ENCODE data around the gene MGAT3.

The MGAT3 gene

DNA sequence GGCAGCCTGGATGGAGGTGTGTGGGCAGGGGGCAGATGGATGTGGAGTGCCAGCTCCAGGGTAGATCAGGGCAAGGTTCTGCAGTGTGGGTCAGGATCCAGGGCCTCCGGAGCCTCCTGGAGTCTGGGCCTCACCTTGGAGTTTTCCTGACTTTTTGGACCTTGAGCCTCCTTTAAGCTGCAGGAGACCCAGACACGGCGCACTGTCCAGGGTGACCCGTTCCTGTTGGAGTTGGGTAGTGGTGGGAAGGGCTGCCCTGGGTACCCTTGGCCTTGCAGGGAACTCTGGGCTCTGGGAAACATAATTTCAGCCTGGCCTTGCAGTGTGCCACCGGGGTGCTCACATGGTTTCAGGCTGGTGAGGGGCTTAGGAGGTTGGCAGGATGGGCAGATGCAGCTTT lies 17.0 kb downstream of the MGAT3 start:
- DNase-seq = no peak

DNA sequence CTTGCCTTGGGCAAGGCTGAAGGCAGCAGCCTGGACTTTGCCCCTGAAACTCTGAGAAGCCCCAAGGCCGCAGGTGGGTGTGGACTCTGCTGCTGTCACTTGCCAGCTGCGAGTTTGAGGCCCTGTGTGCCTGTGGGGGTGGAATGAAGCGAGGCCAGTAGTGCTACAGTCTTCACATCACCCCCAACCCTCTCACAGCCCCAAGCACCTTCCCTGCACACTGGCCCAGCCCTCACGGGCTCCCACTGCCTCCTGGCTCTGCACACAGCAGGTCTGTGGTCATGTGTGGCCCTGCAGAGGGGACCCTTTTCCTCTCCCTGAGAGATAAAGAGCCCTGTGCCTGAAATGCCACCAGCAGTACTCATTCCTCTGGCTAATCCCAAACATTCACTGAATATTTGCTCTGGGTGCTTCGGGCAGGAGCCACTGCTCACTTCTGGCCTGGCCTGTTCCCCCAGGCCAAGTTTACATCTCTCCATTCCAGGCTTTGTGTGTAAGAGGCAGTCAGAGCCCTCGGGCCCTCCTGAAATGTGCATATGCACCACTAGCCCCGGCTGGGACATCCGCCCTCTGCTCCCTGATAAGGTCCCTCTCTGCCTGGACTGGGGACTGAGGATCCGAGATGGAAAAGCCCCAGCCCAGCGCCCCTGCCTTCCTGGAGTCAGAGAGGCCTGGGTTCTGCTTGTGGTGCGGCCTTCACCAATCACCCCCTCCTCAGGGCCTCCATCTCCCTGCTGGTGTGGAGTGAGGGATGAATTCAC lies 17.7 kb downstream of the MGAT3 start:
- no peak for DNase-seq

DNA sequence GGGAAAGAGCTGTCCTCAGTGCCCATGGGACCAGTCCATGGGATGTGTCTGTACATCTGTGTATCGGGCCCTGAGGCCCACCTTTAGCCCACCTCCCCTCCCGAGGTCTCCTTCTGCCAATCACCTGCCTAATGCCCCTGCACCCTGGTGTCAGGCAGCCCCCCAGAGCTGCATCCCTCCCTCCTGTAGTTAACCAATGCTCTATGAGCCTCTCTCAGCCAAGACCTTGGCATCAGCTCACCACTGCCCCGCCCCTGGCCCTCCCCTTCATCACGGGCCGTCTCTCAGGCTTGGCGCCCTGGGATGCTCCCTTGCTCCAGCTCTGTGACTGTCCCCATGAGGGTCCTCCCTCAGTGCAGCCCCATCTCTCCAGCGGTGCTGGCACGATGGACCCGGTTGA lies 18.5 kb downstream of the MGAT3 start:
- no peak for DNase-seq

DNA sequence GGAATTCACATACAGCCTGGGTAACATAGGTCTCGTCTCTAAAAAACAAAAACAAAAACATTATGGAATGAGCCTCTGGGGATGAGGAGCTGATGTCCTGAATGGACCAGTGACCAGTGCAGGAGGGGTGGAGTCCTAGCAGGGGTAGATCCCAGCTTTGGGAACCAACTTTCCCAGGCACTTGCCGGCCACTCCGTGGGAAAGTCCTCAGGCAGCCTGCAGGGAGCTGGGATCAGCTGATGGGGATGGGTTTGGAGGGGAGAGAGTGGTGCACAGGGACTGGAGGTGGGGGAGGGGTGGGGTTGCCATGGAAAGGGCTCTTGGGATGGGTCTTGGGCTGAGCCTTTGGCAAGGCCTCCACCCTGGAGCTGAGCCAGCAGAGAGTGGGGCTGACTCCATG lies 19.1 kb downstream of the MGAT3 start:
- no peak for DNase-seq

DNA sequence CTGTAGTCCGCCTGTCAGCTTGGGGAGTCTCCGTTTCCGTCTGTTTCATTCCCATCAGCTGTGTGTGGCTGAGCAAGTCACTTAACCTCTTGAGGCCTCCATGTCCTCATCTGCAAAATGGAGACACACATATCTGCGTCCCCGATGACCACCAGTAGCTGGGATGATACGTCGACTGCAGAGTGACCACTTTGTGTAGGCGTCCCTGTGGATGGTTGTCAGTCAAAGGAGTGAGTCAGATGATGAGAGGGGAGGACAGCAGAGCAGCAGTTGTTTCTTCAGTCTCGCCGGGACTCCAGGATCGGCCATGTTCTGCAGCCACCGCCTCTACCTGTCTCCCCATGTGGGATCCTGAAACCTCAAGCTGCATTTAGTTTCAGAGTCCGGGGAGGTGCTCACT lies 19.9 kb downstream of the MGAT3 start:
- no peak for DNase-seq

DNA sequence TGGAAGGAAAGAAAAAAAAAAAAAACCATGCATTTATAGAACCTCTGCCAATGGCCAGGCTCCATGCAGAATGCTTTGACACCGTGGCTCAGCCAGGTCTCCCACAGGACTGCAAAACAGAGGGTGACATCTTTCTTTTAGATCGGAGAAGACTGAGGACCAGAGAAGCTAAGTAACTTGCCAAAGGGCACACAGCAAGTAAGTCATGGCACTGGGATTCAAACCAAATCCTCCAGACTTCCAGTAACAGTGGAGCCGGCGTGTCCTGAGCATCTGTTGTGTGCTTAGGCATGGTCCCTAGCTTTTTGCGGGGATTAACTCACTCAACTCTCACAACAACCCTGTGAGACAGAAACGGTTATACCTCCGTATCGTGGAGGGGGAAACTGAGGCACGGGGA lies 20.7 kb downstream of the MGAT3 start:
- no peak for DNase-seq

DNA sequence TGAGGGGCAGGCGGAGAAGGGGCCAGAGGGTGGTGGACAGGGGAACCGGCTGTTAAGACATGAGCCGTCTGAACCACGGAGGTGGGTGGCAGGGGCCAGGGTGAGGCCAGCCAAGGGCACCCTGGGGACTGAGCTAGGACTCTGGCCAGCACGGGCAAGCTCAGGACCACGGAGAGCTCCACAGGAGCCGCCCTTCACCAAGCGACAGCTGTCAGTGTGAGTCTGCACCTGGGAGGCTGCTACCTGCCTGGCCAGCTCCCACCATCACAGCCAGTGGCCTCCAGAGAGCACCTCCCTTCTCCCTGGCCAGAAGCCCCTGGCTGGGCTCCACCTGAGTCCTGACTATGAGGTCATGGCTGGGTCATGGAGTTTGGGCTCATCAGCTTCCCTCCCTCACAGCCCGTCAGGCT lies 21.6 kb downstream of the MGAT3 start:
- no peak for DNase-seq

DNA sequence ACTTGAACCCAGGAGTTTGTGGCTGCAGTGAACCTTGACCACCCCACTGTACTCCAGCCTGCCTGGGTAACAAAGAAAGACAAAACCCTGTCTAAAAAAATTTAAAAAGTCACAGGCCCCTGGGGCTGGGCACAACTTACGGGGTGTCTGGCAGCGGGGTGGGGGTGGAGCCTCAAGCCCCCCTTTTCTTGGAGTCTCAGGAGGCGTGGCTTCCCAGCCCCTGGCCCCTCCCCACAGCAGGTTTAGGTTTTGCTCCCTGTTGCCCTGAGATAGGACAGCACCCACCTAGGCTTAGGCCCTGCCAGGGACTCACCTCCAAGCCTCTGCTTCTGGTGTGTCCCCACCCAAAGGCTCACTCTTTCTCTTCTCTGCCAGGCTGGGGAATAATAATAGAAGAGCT lies 22.4 kb downstream of the MGAT3 start:
- no peak for DNase-seq

DNA sequence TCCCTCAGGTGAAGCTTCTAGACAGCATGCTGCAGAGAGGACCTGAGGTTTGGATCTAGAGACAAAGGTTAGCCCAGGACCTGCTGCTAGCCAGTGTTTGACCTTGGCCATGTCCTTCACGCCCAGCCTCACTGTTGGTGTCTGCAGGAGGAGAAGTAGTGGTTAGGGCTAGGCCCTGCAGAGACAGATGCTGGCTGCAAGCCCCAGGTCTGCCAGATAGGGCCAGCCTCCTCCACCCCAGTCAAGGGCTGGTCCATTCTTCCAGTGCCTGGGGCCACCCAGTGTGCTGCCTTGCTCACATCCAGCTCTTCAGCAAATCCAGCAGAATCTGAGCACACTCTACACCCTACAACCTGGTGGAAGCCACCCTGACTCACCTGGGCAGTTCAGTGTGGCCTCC lies 23.7 kb downstream of the MGAT3 start:
- no peak for DNase-seq

DNA sequence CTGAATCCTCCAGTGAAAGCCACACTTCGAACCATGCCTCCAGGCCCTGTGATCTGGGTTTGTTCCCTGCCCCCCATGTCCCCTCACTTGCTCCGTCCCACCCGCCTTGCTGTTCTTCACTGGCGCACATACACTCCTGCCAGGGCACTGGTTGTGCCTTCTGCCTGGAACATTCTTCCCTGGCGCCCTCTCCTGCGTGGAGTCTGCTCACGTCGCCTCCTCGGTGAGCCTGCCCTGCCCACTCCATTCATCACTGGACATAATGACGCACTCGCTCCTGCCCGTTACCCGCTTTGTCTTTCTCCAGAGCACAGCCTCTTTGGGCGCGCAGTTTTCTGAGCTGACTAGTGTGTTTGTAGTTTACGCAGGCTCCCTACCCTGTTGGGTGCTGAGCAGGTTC lies 24.2 kb downstream of the MGAT3 start:
- no peak for DNase-seq

DNA sequence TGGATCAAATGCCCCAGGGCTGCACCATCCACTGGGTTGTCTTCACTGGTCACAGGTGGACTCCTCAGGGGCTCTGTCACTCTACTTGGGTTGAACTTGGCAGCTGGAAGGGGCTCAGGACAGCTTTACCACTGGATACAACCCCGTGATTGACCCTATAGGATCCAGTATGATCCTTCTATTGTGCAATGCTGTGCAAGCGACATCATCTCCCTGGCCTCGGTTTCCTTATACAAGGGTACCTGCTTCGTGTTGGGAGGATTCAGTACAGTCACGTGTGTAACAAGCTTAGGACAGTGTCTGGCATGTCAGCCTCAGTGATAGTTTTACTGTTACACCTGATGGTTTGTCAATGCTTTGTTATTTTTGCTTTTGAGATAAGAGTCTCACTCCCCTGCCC lies 24.8 kb downstream of the MGAT3 start:
- DNase-seq = no peak

DNA sequence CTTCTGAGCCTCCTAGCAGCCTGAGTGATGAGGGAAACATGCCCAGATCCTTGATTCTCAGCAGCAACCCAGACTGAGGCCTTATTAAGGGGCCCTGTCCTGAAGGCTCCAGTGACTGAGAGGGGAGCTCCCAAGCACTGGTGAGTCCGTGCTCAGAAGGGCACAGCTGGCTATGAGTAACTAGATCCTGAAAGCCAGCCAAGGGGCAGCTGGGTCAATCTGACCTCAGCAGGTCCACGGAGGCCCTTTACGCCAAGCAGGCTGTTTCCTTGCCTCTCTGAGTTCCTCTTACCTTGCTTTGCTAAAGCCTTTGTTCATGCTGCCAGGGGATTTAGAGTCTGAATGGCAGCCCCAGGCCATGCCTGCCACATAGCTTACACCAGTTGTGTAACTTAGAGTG lies 26.0 kb downstream of the MGAT3 start:
- DNase-seq = no peak

DNA sequence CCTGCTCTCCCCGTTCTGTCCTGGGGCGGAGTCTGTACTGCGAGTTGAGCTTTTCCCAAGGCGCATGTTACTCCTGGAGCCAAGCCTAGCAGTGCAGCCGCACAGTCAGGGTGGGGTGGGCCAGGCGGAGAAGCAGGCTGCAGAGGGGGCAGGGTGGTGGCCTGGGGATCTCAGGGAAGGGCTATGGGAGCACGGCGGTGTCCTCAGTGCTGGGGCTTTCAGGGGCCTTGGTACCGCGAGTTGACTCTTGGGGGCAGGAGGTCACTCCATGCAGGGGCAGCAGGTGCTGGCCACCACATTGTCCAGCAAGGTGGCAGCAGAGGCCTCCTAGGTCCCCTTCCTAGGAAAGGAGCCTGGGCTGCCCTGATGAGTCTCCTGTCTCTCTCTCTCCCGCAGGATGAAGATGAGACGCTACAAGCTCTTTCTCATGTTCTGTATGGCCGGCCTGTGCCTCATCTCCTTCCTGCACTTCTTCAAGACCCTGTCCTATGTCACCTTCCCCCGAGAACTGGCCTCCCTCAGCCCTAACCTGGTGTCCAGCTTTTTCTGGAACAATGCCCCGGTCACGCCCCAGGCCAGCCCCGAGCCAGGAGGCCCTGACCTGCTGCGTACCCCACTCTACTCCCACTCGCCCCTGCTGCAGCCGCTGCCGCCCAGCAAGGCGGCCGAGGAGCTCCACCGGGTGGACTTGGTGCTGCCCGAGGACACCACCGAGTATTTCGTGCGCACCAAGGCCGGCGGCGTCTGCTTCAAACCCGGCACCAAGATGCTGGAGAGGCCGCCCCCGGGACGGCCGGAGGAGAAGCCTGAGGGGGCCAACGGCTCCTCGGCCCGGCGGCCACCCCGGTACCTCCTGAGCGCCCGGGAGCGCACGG lies 30.4 kb downstream of the MGAT3 start:
- no peak for DNase-seq

DNA sequence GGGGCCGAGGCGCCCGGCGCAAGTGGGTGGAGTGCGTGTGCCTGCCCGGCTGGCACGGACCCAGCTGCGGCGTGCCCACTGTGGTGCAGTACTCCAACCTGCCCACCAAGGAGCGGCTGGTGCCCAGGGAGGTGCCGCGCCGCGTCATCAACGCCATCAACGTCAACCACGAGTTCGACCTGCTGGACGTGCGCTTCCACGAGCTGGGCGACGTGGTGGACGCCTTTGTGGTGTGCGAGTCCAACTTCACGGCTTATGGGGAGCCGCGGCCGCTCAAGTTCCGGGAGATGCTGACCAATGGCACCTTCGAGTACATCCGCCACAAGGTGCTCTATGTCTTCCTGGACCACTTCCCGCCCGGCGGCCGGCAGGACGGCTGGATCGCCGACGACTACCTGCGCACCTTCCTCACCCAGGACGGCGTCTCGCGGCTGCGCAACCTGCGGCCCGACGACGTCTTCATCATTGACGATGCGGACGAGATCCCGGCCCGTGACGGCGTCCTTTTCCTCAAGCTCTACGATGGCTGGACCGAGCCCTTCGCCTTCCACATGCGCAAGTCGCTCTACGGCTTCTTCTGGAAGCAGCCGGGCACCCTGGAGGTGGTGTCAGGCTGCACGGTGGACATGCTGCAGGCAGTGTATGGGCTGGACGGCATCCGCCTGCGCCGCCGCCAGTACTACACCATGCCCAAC lies 31.2 kb downstream of the MGAT3 start:
- DNase-seq = no peak

DNA sequence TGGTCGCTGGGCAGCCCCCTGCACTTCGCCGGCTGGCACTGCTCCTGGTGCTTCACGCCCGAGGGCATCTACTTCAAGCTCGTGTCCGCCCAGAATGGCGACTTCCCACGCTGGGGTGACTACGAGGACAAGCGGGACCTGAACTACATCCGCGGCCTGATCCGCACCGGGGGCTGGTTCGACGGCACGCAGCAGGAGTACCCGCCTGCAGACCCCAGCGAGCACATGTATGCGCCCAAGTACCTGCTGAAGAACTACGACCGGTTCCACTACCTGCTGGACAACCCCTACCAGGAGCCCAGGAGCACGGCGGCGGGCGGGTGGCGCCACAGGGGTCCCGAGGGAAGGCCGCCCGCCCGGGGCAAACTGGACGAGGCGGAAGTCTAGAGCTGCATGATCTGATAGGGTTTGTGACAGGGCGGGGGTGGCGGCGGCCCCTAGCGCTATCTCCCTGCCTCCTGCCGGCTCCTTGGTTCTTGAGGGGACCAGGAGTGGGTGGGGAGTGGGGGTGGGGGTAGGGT lies 31.8 kb downstream of the MGAT3 start:
- DNase-seq = no peak

DNA sequence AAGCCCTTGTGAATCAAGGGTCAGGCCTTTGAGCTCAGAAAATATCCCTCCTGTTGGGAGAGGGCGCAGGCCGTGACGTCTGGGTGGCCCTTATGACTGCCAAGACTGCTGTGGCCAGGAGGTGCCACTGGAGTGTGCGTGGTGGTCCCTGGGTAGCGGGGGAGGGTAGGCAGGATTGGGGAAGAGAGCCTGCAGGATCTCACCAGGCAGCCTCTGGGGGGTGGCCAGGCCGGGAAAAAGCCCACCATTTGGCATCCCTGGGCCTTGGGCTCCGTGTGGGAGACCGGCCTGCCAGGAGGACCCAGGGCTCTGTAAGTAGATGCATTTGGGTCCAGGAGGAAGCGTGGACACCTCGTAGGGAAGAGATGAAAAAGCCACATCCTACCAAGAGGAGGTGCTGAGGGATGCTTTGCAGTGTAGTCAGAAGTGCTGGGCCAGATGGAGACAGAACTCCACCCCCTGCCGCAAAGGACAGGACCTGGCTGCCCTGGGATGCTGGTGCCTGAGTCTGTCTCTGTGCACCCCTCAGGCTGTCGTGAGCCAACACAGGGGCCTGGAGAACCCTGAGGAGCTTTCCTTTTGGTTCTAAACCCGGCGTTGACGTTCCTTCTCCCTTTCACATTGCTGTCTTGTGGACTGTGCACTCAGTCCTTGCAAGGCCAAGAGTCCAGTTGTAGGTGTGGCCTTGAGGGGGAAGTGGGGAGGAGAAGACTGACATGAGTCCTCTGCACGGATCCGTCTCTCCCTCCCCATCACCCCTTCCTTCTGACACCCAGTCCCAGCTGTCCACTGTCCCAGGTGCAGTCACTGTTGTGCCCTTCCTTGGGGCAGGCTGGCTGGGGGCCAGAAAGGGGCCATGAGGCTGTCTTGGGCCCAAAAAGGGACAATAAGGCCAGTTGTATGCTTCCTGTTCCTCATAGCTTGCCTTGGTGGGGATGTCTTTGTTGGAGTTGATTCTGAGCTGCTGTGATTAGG lies 32.6 kb downstream of the MGAT3 start:
- DNase-seq = no peak

DNA sequence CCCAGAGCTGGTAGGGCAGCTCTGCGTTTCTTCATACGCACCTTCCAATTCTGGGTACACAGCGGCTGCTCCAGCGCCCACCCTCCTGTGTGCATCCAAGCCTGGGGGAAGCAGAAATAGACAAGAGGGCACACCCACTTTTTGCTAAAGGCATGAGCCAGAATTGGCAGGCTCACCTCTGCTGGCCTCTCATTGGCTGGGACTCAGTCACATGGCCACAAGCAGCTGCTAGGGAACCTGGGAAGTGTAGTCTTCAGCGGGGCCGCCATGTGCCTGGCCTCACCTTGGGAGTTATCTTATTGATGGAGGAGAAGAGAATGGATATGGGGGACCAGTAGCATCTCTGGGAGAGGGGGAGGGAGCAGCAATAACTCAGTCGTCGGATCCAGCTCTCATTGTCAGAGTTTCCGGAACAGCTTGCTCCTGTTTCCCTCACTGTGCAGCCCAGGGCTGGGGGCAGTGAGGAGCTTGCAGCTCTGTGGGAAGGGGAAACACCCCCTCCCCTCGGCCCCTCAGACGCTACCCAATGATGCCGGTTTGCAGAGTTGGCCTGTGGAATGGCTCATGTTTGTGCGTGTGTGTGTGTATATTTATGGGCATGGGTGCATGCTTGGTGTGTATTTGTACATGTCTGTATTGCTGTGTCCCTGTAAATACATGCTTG lies 33.5 kb downstream of the MGAT3 start:
- DNase-seq = peak; percentile 81

DNA sequence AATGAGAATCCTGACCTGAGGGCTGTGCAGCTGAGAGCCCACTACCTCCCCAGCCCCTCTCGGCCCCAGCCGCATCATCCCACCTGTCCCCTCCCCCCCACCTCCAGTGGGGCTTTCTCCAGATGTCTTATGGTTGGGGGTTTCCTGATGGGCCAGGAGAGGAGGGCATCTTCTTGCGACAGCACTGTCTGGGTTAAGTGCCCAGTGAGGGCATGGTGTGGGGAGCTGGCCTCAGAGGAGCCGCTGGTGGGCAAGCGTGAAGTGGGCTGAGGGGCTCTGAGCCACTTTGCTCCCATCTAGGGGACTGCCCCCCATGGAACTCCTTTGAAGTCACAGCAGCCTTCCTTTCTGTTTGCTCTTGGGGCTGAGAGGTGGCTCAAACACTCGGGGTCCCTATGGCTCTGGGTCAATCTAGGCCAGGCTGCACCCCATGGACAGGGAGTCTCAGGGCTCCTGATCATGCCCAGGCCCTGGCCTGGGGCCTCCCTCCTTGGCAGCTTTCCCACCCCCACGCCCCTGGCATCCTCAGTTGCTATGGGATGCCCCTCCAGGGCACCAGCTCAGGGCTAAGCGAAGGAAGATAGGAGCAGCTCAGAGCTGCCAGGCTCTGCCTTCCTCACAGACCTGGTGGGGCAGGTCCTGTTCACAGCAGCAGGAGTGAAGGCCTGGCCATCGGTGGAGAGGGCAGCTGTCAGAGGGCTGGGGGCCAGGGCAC lies 34.3 kb downstream of the MGAT3 start:
- no peak for DNase-seq

DNA sequence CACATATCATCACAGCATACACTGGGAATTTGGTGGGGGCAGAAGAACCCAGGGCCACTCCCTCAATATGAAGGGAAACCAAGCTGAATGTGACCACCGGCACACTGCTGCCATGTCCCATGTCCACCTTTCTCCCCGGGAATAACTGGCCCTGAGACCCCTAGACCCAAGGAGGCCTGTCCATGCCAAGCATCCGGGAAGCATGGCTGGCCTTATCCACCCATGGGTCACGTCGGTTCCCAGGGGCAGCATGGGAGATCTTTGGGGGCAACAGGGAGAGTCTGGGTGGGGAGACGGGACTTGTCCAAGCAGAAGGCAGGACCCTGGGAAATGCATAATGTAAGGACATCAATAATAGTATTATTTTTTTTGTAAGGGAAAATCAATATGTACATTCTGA lies 34.9 kb downstream of the MGAT3 start:
- no peak for DNase-seq

DNA sequence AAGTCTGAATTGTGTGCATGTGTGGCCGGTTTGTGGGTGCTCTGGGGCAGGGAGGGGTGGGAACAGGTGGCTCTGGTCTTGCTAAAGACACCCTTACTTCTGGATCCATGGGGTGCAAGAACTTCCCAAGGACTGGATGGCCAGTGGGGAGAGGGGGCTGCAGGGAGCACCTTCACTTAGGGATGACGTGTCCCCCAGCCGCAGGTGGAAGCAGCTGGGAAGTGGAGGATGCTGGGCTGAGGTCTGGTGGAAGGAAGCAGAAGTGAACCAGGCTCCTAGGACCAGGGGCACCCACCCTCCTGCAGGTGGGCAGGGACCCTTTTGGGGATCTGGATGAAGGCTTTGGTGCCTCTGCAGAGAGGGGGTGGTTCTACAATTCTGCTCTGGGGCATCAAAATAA lies 35.4 kb downstream of the MGAT3 start:
- DNase-seq = no peak

DNA sequence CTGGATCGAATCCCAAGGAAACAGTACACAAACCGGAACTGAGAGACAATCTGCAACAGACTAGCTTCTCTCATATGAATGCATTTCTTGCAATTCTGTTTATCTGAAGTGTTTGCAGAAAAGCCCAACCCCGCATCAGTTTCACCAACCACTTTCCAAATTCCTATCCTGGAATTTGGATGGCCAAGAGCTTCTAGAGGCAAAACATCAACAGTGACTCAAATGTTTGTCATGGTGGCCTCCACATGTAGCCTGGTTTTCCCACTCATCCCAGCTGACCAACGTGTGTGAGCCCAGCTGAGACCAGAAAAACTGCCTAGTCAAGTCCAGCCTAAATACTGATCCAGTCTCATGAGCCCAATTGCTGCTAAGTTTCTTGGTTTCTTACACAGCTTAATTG lies 36.9 kb downstream of the MGAT3 start:
- DNase-seq = no peak
